Measurements from ENCODE around the gene SCARF2.
"Not testable (repeated sequence)": the region's sequence is repeated elsewhere in the genome, so short reads cannot be mapped to it uniquely, and the experiment has no call there.

Gene SCARF2

DNA sequence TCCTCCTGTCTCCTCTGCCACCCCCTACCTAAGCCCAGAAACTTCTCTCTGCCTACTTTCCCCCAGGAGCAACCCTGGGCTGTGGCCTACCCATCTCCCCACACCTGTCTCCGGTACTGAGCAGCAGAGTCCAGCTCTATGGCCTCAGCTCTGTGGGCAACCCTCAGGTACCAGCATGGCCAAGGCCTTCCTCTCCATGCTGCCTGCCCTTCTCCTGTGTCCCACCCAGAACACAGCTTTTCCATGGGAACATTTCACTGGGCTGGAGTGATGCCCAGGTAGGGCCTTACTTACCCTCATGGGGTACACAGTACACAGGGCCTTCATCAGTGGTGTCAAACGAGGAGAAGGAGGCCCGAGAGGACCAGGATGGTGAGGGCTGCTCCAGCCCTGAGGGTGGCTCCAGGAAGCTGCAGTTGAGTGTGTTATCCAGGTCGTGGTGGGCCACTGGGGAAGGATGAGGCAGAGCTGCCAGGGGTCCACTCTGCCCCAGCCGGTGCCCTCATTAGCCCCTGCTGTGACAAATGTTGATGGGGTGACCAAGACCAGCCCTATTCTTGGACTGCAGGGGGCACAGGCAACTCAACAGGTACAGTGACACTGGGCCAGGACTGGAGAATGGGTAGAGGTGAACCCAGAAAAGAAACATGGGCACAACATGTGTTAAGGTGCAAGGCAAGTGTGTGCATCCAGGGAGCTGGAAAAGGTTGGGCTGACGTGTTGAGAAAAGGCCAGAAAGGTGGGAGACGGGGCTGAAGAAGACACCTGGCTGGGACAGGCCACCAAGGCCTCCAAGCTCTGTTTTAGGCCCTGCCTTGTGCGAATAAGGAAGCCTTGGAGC is 10.3 kb downstream of the SCARF2 start:
- no peak for DNase-seq

DNA sequence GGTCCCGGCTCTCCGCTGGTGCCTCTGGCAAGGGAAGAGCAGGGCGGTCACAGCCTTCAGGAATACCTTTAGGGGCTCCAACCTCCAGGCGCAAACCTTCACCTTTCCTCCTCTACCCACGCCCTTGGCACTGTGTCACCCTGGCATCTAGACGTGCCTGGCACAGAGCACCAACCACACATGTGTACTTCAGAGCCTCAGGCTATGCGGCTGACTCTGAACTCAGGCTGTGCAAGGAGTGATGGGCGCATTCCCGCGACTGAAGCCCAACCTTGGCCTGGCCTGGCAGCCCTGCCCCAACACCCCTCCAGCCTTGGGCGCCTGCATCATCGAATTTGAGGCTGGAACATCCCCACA is 11.4 kb downstream of the SCARF2 start:
- DNase-seq = no peak

DNA sequence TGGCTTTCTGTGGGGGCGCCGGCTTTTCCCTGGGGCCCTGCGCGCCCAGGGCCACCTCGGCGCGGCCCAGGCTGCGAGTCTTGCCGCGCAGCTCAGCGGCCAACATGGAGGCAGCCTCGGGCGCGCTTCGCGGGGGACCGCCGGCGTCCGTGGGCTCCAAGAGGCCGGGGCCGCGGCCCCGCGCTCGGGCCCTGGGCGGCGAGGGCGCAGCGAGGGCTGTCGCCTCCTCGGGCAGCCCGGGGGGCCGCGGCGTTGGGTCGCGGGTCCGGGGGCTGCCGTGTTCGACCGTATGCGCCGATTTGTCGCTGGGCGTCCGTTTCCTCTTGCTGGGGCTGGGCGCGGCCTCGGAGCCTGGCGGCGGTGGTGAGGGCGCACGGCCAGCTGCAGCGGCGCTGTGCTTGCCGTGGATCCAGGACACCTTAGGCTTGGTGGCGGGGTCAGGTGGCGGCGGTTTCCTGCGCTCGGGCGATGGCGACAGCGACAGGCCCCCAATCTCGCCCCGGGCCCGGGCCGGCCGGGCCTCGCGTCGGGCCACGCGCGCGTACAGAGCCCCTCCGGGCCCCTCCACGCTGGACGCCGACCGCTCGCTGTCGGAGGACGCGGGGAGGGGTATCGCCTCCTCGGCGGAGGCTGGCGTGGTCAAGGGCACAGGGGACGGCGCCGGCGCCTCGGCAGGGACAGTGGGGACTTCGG is 11.9 kb downstream of the SCARF2 start:
- DNase-seq = no peak

DNA sequence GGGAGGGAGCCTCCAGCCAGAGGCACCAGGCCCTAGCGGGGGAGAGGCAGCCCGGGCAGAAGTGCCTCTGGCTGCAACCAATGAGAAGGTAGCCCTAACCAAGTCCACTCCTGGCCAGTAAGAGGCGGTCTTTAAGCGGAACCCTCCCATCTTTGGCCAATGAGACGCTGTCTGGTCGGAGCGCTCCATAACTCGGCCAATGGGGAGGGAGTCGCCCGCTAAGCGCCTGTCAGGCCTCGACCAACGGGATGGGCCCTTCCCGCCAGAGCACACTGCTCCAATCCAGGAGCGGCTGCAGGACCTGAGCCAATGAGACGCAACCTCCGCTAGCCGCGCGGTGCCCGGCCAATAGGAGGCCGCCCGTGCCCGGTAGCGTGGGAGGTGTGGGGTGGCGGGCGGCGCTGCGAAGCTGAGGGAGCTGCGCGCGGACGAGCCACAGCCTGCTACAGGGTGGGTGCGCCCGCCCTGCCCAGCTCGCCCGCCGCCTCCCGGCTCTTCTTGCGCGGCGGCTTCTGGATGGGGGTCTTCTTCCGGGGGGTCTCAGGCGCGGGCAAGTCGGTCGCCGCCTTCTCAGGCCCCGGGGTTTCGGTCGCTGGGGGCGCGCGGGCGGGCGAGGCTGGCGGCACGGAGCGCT is 12.6 kb downstream of the SCARF2 start:
- DNase-seq = no peak

DNA sequence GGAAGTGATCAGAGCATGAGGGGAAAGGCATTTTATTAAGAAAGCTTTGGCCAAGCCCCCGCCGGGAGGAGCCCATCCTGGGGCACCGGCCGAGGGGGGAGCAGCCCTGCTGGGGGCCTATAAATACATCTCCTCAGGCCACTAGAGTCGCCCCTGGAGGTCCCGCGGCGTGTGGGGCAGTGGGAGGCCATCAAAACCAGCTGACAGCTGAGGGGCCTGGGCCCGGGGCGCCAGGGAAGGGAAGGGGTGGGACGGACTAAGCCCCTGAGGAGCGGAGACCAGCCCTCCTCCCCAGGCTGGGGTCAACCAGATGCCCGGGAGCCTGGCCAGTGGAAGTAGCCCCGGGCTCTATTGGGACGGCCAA is 13.1 kb downstream of the SCARF2 start:
- no peak for DNase-seq

DNA sequence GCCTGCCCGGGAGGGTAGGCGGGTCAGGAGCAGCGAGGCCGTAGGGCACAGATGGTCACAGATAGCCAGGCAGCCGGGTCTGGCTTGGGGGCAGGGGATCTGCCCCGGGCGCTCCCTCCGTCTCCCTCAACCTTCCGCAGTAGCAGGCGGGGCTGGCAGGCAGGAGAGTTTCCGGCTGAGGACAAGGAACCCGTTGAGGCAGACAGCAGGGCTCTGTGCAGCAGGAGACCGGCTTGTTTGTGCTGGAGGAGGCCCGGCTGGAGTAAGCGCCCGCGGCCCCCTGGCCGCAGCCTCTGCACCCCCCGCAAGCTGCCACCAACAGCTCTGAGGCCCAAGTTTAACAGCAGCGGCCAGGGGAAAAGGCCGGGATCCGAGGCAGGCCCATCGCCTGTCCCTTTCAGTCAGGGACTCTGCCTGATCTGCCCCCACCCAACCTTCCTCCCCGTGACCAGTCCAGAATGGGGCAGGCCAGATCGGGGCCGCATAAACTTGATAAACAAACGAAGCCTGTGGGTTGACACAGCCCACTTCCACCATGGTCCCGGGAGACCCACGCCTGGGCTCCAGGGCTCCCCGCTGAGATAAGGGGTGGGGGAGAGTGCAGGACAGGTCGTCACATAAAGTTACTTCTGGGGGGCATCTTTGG is 13.6 kb downstream of the SCARF2 start:
- DNase-seq = no peak

DNA sequence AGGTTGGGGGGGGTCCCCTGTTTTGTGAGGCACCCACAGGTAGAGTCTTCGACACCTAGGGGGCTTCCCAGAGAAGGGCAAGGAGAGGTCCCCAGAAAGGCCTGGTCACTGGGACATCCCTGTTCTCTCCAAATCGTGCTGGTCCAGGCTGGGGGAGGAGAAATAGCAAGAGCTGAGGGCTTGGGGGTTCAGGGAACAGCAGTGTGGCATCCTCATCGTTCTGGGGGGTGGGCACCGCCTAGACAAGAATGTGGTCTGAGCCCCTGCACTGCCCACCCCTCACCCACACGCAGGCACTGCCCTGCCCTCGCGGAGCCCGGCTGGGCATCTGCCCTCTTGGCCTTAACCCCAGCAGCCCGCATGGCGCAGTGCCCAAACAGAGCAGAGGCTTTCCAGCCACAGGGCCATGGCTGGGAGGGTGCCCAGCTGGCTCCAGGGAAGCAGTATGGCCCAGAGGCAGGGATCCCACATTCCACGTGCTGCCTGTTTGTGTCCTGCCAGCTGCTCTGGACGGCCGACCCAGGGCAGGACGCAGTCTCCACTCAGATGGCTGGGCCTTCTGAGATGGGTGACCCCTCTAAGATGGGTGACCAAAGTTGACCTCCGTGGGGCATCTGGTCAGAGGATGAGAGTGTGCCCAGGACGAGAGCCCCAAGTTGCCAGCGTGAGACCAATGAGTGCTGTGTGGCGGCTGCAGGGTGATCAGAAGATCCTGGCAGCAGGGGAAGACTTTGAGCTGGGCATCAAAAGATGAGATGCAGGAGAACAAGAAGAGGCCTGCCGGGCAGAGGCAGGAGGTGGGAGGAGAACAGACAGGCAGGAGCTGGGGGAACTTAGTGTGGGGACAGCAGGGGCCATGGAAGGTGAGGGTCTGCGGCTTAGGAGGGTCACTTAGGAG is 14.4 kb downstream of the SCARF2 start:
- no peak for DNase-seq

DNA sequence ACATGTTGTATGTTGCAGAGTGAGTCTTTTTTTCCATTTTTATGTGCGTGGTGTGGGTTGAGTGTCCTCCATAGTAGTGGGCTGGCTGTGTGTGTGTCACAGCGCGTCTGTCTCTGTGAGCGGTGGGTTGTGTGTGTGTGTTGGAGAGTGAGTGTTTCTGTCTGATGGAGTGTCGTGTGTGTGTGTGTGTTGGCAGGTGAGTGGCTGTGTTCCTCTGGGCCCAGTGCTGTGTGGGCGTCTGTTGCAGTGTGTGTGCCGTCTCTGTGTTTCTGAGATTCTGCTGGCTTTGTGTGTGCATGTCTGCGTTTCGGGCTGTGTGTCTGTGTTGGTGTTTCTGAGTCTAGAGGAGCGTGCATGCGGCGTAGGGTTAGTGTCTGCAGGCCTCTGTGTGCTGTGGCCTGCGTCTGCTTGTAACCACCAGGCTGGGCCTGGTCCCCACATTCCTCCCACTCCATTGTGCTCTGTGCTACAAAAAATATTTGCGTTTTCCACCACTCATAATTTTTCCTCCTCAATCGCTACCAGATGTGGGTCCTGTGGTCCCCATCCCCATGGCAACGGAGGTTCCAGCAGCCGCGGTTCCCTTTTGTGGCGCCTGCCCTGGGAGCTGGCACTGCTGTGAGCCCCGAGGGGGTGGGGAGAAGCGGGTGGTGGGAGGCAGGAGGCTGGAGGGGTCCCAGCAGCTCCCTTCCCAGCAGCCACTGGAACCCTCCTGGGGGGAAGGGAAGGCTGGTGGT is 15.2 kb downstream of the SCARF2 start:
- DNase-seq = no peak

DNA sequence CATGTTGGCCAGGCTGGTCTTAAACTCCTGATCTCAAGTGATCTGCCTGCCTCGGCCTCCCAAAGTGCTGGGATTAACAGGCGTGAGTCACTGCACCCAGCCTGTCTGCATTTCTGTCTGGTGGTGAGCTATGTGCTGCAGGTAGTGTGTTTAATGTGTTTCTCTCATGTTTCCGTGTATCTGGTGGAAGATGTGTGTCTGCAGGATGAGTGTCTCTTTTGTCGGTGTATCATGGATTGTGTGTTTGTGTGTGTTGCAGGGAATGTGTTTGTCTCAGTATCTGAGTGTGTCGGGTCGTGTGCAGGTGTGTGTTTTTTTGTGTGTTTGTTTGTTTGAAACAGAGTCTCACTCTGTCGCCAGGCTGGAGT is 16.1 kb downstream of the SCARF2 start:
- DNase-seq = no peak

DNA sequence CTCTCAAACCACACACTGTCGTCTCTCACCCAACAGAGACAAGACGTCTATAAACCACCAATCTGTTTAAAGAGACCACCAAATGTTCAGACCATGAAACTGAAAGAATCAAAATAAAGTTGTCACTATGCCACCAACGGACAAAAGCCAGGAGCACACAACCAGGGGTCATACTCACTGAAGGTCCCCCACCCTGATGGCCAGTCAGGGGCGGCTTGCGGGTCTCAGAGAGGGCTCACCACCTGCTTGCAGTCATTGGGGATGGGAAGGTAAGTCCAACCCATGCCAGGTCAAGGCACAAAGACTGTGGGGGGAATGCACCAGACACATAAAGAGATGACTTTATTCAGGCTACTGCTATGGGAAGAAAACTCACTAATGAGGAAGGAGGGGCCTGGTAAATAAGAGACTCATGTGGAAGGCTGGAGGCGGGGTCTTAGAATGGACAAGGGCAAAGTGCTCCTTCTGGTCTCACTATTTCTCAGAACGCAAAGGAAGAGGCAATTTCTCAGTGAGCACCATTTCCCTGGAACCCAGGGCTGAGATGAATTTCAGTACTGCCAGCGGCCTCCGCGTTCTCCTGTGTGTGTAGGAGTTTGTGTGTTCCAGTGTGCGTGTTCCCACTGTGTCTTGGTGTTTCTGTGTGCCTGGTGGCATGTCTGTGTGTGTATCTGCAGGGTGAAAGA is 17.3 kb downstream of the SCARF2 start:
- DNase-seq = no peak

DNA sequence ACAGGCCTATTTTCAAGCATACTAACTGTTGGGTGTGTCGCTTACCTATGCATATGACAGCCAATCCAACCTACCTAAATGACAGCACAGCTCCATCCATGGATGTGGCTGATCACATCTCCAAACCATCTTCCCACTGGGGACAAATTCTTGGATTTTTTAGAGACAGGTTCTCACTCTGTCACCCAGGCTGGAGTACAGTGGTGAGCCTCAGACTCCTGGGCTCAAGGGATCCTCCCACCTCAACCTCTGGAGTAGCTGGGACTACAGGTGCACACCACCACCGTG is 18.0 kb downstream of the SCARF2 start:
- no peak for DNase-seq

DNA sequence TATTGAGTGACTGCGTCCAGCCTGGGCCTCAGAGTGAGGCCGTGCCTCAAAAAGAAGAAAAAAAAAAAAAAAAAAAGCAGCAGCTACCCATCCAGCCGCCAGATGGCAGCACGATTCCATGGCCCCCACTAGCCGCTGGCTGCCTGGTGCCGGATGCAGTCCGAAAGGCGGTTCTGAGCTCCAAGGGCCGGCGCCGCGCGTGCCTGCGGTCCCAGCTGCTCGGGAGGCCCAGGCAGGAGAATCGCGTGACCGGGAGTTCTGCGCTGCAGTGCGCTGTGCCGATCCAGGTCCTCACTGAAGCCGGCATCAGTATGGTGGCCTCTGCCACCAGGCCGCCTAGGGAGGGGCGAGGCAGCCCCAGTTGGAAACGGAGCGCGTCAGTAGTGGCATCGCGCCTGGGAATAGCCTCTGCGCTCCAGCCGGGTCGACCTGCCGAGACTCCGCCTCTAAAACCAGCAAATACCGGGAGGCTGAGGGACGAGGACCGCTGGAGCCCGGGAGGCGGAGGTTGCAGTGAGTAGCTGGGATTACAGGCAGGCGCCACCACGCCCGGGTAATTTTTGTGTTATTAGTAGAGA is 19.3 kb downstream of the SCARF2 start:
- DNase-seq = peak; percentile 30 to 64 (median 56)

DNA sequence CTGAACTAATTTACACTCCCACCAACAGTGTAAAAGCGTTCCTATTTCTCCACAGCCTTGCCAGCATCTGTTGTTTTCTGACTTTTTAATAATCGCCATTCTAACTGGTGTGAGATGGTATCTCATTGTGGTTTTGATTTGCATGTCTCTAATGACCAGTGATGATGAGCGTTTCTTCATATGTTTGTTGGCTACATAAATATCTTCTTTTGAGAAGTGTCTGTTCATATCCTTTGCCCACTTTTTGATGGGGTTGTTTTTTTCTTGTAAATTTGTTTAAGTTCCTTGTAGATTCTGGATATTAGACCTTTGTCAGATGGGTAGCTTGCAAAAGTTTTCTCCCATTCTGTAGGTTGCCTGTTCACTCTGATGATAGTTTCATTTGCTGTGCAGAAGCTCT is 21.9 kb downstream of the SCARF2 start:
- DNase-seq = not testable (repeated sequence)

DNA sequence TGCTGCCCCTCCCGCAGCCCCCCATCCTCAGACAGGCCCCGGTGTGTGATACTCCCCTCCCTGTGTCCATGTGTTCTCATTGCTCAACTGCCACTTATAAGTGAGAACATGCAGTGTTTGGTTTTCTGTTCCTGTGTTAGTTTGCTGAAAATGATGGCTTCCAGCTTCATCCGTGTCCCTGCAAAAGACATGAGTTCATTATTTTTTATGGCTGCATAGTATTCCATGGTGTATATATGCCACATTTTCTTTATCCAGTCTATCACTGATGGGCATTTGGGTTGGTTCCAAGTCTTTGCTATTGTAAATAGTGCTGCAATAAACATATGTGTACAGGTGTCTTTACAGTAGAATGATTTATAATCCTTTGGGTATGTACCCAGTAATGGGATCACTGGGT is 22.4 kb downstream of the SCARF2 start:
- DNase-seq = not testable (repeated sequence)

DNA sequence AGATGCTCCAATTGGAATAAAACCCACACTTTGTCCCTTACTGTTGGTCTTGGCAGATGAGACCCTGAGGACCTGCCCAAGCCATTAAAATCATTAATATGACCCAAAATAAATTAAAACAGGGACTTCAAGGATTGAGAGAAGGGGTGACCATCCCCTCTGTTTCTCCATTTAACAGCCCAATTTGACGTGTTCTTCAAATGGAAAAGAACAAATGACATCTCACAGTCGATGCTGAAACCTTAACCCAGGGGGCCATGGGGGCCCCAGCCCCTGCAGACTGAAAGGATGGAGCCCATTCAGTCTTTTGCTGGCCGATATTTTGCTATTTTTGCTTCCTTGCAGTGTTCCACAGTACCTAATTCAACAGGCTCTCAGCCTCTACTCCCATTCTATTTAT is 23.2 kb downstream of the SCARF2 start:
- no peak for DNase-seq

DNA sequence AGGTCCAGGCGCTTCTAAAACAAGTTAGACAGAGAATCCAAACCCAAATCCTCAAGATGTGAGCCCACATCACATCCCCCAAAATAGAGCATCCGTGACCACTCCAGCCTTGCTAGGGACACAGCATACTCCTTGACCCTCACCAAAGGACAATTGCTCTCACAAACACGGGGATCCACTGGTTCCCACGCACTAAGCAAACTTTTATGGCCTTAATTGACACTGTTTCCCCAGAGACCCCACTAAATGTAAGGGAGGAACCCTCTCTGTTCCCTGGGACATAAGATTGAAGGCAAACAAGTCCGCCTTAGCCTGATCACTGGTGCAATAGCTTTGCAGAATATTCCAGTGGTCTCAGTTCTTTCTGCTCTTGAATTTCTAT is 23.6 kb downstream of the SCARF2 start:
- no peak for DNase-seq

DNA sequence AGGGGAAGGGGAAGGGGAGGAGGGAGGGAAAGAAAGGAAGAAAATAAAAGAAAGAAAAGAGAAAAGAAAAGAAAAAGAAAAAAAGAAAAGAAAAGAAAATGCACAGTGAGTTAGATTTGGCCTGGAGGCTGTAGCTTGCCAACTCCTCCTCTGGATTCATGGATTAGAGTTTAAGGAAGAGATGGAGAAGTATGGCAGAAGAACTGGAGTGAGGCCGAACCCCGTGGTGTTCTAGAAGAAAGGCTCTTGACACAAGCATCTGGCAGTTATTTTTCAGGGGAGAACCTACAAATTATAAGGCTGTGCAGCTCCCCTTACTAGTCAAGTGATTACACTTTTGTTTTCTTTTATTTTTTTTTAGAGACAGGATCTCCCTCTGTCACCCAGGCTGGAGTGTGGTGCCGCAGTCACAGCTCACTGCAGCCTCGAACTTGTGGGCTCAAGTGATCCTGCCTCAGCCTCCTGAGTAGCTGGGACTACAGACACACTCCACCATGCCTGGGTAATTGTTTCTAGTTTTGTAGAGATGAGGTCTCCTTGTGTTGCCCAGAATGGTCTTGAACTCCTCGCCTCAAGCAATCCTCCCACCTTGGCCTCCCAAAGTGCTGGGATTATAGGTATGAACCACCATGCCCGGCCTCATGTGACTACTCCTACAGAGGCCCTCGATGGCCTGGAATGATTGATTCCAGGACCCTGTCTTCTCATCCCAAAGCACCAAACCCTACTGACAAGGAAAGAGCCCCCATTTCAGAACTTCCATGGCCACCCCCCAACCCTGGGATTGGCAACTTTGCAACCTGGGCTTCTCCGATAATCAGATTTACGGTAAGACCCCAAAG is 24.2 kb downstream of the SCARF2 start:
- no peak for DNase-seq

DNA sequence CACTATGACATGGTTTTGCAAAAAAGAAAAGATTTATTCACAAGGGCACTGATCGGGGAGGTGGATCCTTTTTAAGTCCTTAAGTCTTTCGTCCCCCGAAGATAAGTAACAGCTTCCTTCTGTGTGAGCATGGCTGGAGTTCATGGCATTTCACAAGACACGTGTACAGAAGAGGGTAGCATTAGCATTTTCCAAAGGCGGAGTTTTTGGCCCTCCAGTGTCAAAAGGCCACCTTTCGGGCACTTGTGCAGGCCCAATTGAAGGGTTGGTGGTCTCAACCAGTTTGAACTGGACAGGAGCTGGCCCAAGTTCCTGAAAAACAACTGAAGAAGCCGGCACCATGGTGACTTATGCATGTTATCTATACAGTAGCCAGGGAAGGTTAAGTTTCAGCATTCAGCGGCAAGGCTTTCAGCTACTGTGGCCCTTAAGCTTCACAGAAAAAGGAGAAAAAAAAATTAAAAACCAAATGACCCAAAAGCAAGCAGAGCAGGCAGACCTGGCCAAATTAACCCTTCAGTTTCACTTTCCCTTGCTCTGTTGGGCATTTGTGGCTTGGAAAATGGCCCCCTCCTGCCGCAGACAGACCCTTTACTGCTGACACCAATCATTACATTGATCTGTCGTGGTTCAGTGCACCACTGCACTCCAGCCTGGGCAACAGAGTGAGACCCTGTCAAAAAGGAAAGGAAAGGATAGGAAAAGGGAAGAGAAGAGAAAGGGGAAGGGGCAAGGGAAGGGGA is 25.0 kb downstream of the SCARF2 start:
- DNase-seq = no peak

DNA sequence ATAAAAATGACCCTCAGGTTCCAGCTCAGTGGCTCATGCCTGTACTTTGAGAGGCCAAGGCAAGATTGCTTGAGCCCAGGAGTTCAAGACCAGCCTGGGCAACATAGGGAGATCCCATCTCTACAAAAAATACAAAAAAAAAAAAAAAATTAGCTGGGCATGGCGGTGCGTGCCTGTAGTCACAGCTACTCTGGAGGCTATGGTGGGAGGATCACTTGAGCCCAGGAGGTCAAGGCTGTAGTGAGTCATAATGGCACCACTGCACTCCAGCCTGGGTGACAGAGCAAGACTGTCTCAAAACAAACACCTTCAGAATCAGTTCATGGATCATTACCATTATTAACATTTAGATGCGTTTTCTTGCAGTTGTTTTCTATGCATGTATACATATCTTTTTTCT is 28.2 kb downstream of the SCARF2 start:
- DNase-seq = not testable (repeated sequence)

DNA sequence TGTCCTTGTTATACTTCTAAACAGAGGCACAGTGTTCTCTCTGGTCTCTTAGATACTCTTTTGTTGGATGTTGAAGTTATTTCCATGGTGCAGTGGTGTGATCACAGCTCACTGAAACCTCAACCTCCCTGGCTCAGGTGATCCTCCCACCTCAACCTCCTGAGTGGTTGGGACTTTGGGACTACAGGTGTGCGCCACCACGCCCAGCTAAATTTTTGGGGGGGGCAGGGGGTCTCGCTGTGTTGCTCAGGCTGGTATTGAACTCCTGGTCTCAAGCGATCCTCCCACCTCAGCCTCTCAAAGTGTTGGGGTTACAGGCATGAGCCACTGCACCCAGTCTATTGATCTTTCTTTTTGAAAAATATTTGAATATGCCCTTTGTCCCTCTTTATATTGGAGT is 28.7 kb downstream of the SCARF2 start:
- no peak for DNase-seq

Data from activated naive CD4-positive, alpha-beta T cell (primary cell).